Stimulated activated CD8-positive, alpha-beta memory T cell treated with anti-CD3 and anti-CD28 coated beads, Interleukin-4, amount 100 ng/mL, for 4 hours (primary cell): ENCODE results near the gene ALX4.

ENCODE experiments used
- DNase-seq, 2 donors: peaks; one replicate each; pipeline ENCODE4 v3.0.0-alpha.2; 2020; ENCODE audit warnings: low read depth in 2 of 2, low spot score in 1 of 2

Gene ALX4

DNA sequence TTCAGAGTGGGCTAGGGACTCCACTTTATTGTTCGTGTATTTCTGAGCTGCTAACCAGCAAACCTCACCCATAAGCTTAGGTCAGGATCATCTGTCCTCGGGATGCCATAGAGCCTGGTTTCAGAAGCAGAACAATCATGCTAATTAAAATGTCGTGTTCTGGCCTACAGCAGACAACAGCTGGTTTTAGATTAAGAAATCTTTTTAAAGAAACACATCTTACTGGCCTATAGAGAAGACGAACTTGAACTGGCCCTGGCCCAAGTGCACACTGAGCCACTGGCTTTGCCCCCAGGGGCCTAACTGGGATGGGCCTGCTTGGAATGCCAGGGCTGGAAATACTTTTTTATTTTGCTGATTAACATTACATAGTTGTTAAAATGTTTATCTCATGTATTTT is 63.2 kb downstream of the ALX4 start:
- no peak for DNase-seq

DNA sequence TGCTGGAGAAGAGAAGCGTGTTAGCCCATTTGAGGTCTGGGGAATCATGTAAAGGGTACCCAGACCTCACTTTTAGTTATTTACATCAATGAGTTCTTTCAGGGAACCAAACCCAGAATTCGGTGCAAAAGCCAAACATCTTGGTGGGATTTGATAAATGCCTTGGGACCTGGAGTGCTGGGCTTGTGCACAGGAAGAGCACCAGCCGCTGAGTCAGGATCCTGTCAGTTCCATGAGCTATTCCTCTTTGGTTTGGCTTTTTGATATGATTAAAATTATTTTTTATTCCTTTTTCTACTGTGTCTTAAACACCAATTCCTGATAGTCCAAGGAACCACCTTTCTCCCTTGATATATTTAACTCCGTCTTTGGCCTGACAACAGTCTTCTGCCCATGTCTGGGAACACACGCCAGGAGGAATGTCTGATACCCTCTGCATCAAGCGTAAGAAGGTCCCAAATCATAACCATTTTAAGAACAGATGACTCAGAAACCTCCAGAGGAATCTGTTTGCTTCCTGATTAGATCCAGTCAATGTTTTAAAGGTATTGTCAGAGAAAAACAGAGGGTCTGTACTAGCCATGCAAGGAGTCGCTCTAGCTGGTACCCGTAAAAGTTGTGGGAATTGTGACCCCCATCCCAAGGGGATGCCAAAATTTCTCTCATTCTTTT is 65.2 kb downstream of the ALX4 start:
- DNase-seq, result no peak

DNA sequence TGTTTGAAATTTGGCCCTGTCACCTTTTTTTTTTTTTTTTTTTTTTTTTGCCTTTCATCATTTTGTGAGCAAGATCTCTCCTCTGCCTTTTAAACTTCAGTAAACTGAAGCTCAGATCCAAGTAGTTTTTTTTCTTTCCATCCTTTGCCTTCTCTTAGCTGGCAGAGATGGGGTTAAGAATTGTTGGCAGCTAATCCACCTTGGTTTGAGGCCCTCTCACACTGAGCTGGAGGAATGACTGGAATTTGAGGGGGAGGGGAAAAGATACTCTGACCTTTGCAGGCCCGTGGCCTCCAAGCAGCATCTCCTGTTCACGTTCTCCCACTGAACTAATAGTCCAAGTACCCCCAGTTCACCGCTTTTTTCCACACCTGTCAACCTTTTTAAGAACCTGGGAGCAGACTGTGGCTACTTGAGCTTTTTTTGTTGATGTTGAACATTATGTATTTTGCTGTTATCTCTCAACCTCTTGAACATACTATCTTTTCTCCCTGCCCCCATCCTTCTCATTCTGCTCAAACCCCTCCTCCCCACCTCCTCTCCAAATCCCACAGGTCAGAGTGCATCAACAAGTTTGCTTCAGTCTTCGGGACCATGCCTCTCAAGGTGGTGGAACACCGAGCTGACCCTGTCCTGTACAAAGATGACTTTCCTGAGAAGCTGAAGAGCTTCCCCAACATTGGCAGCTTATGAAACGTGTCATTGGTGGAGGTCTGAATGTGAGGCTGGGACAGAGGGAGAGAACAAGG is 66.2 kb downstream of the ALX4 start:
- no peak for DNase-seq

DNA sequence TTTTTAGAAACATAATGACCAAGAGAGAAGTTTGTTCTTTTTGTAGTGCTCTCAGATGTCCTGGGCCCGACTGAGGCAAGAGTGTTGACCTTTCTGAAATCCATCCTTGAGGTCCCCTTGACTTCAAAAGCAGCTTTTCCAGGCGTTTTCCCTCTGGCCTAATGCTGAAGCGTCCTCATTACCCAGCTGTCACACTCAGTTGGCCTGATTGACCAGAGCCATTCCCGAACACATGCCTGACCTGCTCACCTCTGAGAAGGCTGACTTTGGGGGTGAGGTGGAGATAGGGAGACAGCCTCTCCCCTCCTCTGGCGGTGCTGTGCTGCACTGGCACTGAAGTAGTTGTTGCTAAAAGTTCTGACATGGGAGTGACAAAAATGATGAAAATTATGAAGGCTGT is 66.9 kb downstream of the ALX4 start:
- DNase-seq, result no peak

DNA sequence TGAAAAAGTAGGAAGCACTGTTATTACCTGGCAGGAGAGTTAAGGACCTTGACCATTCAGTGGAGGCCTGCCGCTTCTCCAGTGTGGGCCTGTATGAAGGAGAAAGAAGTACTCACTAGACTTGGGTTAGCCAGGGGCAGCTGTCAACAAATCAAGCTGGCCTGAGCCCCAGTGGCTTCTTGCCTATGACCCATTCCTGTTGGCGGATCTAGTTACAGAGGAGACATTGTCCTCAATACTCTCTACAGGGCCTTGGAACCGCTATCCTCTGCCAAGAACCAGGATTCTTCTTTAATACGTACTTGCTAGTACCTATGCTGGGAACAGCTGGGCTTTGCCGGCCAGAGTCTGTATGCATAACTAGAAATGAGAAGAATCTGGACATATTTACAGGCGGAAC is 68.1 kb downstream of the ALX4 start:
- no peak for DNase-seq

DNA sequence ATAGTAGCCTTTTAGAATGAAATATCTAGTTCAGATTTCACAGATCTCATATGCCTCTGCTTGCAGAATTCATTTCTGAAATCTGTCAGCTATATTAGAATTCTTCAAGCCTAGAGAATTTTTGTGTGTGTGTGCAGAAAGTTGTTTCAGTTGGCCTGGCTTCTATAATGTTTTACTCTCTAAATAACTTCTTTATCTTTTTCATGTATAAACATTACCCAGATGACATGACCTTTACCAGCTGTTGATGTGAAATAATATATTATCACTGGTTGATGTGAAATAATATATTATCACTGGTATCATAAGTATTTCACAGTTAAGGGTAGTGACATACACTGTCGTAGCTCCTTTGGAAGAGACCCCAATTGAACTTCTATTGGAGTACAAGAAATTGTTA is 72.8 kb downstream of the ALX4 start:
- no peak for DNase-seq

DNA sequence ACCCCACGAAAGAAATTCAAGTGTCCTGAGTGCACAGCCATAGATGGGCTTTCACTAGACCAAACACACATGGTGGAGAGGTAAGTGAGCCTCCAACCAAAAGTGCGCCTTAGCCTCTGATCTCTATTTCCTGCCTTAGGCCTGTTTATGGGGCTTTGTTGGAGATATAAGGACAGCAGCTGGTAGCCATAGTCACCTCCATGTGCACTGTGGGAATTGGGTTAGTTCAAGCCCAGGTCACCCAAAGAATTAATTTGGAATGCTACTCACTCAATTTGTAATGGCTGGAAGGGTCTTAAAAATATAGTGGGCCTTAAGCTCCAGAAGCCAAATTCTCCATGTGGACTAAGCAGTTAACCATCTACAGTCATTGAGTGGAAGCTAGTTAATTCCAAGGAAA is 73.6 kb downstream of the ALX4 start:
- DNase-seq, result no peak

DNA sequence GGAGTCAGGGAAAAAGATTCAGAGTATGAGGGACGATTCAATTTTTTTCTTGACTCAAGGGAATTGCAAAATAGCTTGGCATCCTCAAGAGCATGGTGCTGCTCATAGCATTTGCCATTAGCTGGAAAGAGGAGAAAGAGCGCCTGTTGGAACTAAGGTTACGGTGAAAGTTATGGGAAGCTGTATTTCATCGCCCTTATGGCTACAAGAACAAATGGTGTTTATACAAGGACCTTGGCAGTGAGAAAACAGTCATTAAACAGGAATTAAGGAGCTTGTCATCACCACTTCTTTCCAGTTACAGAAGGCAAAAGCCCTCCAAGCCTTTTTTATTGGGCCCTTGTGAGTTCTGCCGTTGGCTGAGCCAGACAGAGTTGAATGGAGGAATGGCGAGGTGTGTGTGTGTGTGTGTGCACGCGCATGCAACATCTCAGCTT is 74.2 kb downstream of the ALX4 start:
- no peak for DNase-seq

DNA sequence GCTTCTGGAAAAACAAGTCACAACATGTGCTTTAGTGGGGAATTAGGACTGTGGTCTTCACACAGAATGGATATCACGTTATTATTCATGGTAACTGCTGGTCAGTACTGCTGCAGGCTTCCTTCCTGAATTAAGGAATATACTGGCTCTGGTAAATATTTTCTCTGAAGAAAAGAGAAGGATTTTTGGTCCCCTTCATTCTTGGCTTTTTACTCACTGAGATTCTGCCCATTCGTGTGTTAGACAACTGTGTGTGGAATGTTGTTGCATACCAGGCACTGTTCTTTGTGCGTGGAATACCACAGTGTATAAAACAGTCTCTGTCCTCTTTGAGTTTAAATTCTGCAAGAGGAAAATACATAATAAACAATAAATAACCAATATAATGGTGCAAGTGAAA is 80.3 kb downstream of the ALX4 start:
- no peak for DNase-seq

DNA sequence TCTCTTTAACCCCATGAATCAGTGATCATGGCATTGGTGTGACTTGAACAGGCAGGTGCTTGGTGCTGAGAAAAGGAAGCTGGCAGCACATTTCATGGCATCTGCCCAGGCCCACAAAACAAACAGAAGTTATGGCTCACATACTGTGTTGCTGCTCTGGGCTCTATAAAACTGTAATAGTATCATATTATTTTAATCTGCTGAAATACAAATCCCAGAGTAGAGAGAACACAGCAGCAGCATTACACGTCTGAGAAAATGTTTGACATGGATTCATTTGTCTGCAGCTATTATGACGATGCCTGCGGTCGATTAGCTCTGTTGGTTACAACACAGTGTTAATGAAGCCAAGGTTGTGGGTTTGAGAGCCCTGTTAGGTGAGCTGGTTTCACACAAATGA is 80.8 kb downstream of the ALX4 start:
- DNase-seq, result no peak

DNA sequence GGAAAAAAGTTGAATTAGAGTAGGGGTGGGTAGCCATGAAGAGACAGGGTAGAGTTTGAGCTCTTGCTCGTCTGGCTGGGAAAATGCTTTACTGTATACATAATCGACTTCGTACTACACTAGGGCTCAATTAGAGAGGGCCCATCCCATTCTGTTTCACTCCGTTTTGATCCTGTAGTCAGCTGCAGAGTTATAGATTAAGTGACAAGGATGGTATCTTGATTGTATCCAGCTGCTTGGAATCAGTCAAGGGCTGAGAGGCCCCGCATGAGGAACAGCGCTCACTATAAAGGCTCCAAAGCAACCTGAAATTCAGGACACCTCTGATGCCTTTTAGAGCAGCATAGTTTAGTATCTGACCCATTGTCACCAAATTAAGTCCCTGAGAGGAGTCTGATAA is 81.6 kb downstream of the ALX4 start:
- no peak for DNase-seq

DNA sequence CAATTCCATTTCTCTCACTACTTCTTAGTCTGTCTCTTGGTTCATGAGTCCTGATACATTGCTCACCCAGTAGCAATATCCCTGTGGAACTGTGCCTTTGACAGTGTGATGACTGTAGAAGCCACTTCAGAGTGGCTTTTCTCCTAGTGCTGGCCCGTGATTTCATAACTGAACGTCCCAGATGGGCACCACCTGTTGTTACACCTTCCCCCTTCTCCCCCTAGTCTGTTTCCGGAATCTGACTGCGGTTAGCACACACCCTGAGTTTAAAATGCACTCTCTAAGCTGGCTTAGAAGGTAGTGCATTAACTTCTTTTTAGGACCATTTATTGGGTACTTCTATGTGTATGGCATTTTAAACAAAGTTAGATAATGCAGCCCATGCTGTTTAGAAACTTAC is 83.0 kb downstream of the ALX4 start:
- no peak for DNase-seq

DNA sequence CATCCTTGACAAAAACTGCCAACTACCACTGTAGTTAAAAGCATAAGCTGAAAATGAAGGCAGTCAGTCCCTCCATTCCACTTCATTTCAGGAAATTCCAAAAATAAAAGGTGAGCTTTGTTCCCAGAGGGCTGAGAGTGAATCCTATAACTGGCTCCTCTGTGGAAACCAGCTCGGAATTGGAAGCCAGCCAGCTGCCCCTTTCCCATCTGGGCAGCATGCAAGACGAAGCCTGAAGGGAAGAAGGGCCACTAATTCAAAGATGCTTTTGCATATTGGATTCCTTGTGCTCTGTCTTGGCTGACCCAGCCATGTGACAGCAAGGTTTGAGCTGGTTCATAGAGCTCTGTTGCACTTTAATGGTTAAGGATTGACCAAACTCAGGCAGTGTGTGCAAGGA is 83.4 kb downstream of the ALX4 start:
- no peak for DNase-seq

DNA sequence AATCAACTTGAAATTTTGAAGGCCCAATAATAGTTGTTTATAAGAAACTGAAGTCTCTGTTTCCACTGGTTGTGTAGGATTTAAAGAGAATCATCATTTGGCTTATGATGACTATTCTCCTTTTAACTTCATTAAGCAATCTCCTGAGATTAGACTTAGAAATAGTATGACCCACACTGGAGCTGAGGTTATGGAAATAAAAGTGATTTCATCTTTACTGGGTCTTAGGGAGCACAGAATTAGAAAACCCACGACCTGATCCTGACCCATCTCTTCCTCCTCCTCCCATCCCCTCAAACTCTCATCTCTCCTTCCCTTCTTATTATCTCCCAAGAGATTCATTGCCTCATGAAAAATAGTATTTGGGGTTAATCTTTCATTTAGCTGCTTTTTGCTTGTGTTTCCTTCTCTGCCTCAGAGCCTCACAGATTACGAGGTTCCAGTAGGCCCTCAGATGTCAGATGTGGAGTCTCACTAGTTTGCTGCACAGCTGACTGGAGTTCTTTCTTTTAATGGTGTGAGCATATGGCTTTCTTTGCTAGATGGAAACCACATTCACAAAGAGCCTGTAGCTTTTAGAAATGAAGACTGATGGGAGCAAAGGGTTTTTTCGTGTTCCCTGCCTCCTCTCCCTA is 85.0 kb downstream of the ALX4 start:
- DNase-seq, result no peak

DNA sequence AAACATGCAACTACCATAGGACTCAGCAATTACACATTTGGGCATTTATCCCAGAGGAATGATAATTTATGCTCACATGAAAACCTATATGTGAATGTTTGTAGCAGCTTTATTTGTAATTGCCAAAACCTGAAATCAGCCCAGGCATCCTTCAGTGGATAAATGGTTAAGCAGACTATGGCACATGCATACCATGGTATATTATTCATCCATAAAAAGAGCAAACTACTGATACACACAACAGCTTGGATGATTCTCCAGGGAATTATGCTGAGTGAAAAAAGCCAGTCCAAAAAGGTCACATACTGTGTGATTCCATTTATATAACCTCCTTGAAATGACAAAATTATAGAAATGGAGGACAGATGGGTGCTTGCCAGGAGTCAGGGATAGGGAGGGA is 86.7 kb downstream of the ALX4 start:
- no peak for DNase-seq

DNA sequence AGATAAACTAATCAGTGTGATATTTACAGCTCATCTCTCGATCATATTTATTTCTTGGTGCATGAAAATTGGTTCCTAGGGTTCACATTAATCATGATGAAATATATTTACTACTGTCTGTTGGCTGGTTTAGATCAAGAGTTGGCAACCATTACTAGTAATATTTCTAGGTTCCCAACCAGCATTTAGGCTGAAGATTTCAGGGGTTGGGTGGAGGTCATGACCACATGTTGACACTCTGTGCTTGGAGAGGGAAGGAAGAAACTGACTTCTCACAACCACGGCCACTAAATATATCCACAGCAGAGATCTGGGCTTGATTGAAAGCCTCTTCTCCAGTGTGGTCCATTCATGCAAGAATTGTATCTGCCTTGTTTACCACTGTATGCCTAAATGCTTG is 87.9 kb downstream of the ALX4 start:
- no peak for DNase-seq

DNA sequence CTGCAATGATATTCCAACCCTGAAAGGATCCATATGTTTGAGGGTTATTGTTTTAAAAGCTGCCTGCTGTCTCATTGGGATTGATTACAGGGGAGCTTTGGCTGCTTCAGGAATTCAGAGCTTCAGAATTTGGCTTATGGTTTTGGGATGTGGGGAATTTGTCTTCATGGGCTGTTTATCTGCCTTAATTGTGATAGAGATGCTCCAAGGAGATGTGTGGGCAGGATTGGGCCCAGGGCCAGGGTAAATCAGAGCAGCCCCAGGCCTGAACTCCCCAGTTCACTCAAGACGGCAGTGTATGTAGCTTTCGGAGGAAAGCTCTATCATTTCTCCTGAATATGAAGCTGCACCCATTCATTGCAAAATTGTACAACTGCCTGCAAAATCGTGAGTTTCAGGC is 88.5 kb downstream of the ALX4 start:
- no peak for DNase-seq

DNA sequence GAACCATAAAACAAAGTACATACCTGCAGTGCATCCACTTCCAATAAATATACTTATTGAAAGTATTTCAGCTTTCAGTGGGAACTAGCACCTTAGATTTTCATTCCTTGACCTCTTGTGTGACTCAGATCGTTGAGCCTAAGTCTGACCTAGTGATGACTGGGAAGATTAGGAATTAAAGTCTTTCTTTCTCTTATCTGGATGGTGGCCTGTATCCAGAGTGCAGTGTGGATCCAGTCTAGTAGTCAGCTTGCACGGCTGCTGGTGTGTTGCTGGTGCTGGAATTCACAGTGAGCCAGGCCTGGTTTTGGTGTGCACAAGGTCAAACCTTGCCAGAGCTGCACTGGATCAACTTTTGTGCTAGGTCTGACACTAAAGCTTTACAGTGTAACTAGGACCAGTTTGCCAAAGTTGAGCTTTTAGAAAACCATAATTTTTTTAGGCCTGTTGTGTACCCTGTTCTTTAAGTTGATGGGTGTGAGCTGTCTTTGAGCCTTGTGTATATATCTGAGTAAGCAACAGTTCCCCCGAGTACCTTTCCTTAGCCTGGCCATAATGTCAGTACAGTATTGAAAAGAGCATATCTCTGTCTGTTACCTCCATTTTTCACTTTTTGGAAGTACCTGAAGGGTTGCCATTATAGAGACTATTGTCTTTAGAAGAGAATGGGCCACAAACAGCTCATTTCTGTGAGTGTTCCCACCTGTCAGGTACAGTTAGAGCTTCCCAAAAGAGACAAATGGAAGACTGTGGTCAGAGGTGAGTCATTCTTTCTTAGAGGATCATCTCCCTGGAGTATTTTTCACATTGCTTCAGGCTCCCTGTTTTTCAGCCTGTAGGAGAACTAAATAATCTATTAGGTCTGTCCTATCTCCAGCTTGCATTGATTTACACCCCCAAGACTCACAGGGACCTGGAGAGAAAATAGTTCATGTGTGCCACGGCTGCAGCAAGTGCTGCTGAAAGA is 89.8 kb downstream of the ALX4 start:
- DNase-seq, result no peak

DNA sequence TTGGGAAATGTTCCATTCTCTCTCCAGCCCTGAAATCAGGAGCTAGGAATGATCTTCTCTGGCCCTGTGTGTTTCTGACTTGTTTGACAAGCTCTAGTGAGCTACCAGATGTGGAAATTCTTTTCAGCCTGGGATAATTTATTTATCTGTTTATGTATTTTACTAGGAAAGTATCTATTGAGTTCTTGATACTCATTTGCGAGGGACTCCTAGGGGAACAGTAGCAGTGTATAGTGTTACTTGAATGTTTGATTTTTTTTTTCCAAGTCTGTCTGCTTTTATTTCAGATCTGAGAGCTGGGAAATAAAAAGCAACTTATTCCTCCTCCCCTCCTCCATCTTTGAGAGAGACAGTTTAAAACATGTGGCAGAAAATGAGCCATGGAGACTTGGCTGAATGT is 92.5 kb downstream of the ALX4 start:
- no peak for DNase-seq

DNA sequence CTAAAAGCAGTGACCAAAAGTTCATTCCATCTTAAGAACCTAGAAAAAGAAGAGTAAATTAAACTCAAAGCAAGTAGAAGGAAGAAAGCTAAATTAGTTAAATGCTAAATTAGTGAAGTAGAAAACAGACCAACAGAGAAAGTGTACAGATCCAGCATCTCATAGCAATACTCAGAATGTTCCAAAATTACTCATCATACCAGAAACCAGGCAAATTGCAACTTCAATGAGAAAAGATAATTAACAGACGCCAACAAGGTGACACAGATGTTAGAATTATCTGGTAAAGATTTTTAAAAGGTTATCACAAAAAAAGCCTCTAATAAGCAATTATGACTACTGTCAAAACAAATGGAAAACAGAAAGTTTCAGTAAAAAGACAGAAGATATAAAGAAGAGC is 96.8 kb downstream of the ALX4 start:
- no peak for DNase-seq

DNA sequence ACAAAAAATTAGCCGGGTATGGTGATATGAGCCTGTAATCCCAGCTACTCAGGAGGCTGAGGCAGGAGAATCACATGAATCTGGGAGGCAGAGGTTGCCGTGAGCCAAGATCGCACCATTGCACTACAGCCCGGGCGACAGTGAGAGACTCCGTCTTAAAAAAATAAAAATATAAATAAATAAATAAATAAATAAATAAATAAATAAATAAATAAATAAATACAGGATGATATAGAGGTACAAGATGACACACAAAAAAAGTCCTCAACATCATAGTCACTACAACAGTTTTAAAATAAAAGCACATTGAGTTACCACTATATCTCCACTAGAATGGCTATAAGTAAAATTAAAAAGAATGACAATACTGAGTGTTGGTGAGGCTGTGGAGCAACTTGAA is 97.8 kb downstream of the ALX4 start:
- DNase-seq, result no peak
